ENCODE results near the gene MRPL3.

DNA sequence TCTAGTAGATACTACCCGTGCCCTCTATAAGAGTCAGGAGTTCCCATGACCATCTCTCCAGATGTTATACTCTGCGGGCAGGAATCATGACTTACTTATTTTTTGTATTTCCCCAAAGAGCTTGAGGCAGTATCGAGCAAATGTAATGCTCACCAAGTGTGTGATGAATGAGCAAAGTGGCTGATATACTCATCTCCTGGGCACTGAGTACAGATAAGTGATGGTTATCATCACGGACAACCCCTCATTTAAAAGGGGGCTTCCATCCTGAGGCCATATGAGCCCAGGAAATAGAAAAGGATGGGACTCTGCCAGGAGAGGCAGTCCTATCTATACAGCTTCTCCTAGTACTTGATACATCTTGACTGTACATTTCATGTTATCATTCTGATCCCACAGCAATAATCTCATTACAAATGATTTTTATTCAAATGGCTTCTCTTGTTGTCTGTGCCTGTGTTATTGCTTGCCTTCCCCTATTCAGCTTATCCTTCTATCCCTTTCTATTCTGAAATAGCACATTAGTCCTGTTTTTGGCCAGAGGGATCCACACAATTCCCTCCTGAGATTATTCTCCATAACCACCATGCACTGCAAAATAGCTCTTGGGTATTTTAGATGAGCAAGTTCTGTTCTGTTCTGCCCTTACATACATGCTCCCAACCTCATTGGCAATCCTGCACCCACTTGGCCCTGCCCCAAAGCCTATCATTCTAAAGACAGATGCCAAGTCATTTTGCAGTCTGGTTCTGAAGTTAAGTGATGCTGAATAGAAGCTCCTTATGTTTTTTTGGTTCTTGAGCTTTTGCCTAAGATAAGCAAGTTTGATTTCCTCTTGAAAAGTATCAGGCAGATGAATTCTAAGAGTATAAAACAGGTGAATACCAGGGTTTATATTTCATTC is 48.0 kb upstream of the MRPL3 start:
- TF ChIP-seq, protein P1, sequence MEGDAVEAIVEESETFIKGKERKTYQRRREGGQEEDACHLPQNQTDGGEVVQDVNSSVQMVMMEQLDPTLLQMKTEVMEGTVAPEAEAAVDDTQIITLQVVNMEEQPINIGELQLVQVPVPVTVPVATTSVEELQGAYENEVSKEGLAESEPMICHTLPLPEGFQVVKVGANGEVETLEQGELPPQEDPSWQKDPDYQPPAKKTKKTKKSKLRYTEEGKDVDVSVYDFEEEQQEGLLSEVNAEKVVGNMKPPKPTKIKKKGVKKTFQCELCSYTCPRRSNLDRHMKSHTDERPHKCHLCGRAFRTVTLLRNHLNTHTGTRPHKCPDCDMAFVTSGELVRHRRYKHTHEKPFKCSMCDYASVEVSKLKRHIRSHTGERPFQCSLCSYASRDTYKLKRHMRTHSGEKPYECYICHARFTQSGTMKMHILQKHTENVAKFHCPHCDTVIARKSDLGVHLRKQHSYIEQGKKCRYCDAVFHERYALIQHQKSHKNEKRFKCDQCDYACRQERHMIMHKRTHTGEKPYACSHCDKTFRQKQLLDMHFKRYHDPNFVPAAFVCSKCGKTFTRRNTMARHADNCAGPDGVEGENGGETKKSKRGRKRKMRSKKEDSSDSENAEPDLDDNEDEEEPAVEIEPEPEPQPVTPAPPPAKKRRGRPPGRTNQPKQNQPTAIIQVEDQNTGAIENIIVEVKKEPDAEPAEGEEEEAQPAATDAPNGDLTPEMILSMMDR (IDR thresholded peaks at IDR 0.05): no peak
- TF ChIP-seq POLR2A (IDR thresholded peaks at IDR 0.05): no peak
